IMR-90 (cell line): ENCODE data around the gene BCL11B. TPM values are rescaled to one million over a fixed set of nuclear protein-coding genes. Genes with fewer than 3 reads are reported as not detected.

ENCODE experiments used
- ATAC-seq: fragments of 200-7000 bp; cut with Tn5 transposase; 2 replicates; pipeline ENCODE4 v1.9.1; 2020; ENCODE audit warnings: low read depth, mild to moderate bottlenecking, moderate library complexity
- BruUV-seq: library from RNA; stranded (reverse); fragments of 400-500 nt; replicated peaks from 2 replicates; lab custom pipeline; 2021; lab: Mats Ljungman, UMichigan
- CTCF ChIA-PET: fragments of 300-600 bp; formaldehyde crosslinking; extraction: SDS; loops from one replicate; lab custom pipeline; 2021; ENCODE audit warnings: antibody characterized with exemption; lab: Yijun Ruan, JAX
- POLR2A ChIA-PET: fragments of 300-600 bp; sonication (Branson Sonifier 250); formaldehyde crosslinking; loops from one replicate; lab custom pipeline; 2022; ENCODE audit warnings: antibody characterized with exemption; ENCODE audit not compliant: unreplicated experiment; lab: Charles Lee
- DNase-seq: peaks from one replicate; pipeline ENCODE4 v3.0.0; 2013
- H2AFZ ChIP-seq: replicated peaks from 2 replicates; pipeline ENCODE3; 2013; ENCODE audit warnings: low read length, mild to moderate bottlenecking; ENCODE audit not compliant: poor library complexity
- H2AK5ac ChIP-seq: 2 replicates; pipeline ENCODE4 v1.6.1; 2013; ENCODE audit warnings: low read depth, low read length, inconsistent platforms
- H2AK9ac ChIP-seq: replicated peaks from 2 replicates; pipeline ENCODE3; 2013; ENCODE audit warnings: mild to moderate bottlenecking, low read depth, low read length, moderate library complexity; ENCODE audit not compliant: poor library complexity
- H2BK120ac ChIP-seq: 2 replicates; pipeline ENCODE4 v1.6.1; 2013; ENCODE audit warnings: low read depth, low read length, inconsistent platforms
- H2BK15ac ChIP-seq: 3 replicates; pipeline ENCODE4 v1.6.1; 2013; ENCODE audit warnings: low read depth, low read length, inconsistent platforms
- H2BK20ac ChIP-seq: 2 replicates; pipeline ENCODE4 v1.6.1; 2013; ENCODE audit warnings: low read depth, mild to moderate bottlenecking, inconsistent platforms, low read length, moderate library complexity
- H2BK5ac ChIP-seq: 2 replicates; pipeline ENCODE4 v1.6.1; 2013; ENCODE audit warnings: mild to moderate bottlenecking, low read depth, low read length, inconsistent platforms; ENCODE audit not compliant: poor library complexity, severe bottlenecking
- H3K14ac ChIP-seq: replicated peaks from 2 replicates; pipeline ENCODE4 v1.6.1; 2013; ENCODE audit warnings: low read depth, low read length, inconsistent platforms
- H3K18ac ChIP-seq: 2 replicates; pipeline ENCODE4 v1.6.1; 2013; ENCODE audit warnings: low read depth, low read length, control low read depth
- H3K23ac ChIP-seq: 2 replicates; pipeline ENCODE4 v1.6.1; 2013; ENCODE audit warnings: low read depth, low read length, inconsistent platforms
- H3K27ac ChIP-seq: 2 replicates; pipeline ENCODE4 v1.5.1; 2013; ENCODE audit warnings: mild to moderate bottlenecking, control low read depth, low read length; ENCODE audit not compliant: insufficient read depth
- H3K27me3 ChIP-seq: 2 replicates; pipeline ENCODE4 v1.6.1; 2013; ENCODE audit warnings: low read length; ENCODE audit not compliant: control insufficient read depth, insufficient read depth
- H3K36me3 ChIP-seq: 2 replicates; pipeline ENCODE4 v1.6.1; 2013; ENCODE audit warnings: low read length, mixed read lengths; ENCODE audit not compliant: control insufficient read depth, insufficient read depth
- H3K4ac ChIP-seq: 2 replicates; pipeline ENCODE4 v1.6.1; 2013; ENCODE audit warnings: low read depth, low read length, inconsistent platforms
- H3K4me1 ChIP-seq: 2 replicates; pipeline ENCODE4 v1.6.1; 2013; ENCODE audit warnings: low read length, mixed read lengths; ENCODE audit not compliant: control insufficient read depth, insufficient read depth
- H3K4me2 ChIP-seq: 2 replicates; pipeline ENCODE4 v1.6.1; 2013; ENCODE audit warnings: low read depth, mild to moderate bottlenecking, control low read depth, low read length, moderate library complexity
- H3K4me3 ChIP-seq: 2 replicates; pipeline ENCODE4 v1.5.1; 2013; ENCODE audit warnings: low read depth, mild to moderate bottlenecking, control low read depth, low read length, moderate library complexity; ENCODE audit not compliant: insufficient read depth
- H3K56ac ChIP-seq: 2 replicates; pipeline ENCODE4 v1.6.1; 2013; ENCODE audit warnings: low read length, inconsistent platforms; ENCODE audit not compliant: insufficient read depth; ENCODE audit errors: extremely low read depth
- H3K79me1 ChIP-seq, 2 experiments: 2 replicates each; pipeline ENCODE4 v1.6.1; 2013; ENCODE audit warnings: low read length in 2 of 2, inconsistent platforms in 1 of 2, low read depth in 1 of 2
- H3K9ac ChIP-seq: 2 replicates; pipeline ENCODE4 v1.6.1; 2013; ENCODE audit warnings: low read depth, low read length, control low read depth
- H3K9me1 ChIP-seq: 2 replicates; pipeline ENCODE4 v1.6.1; 2013; ENCODE audit warnings: low read length, inconsistent platforms; ENCODE audit not compliant: insufficient read depth
- H3K9me3 ChIP-seq: 2 replicates; pipeline ENCODE4 v1.6.1; 2013; ENCODE audit warnings: low read length; ENCODE audit not compliant: control insufficient read depth, insufficient read depth
- H4K20me1 ChIP-seq: 2 replicates; pipeline ENCODE4 v1.6.1; 2013; ENCODE audit warnings: low read length, inconsistent platforms; ENCODE audit not compliant: insufficient read depth
- H4K5ac ChIP-seq: 2 replicates; pipeline ENCODE4 v1.6.1; 2013; ENCODE audit warnings: mild to moderate bottlenecking, low read depth, low read length, control low read depth
- H4K8ac ChIP-seq, 2 experiments: 2 replicates each; pipeline ENCODE4 v1.6.1; 2013; ENCODE audit warnings: low read depth in 2 of 2, low read length in 2 of 2, control low read depth in 1 of 2, inconsistent platforms in 1 of 2
- H4K91ac ChIP-seq: 2 replicates; pipeline ENCODE4 v1.6.1; 2013; ENCODE audit warnings: low read depth, low read length, inconsistent platforms; ENCODE audit not compliant: insufficient read depth
- MAFK ChIP-seq: IDR thresholded peaks from 2 replicates; pipeline ENCODE4 v1.6.1; 2012; ENCODE audit warnings: low read depth, low read length, improper control_type of control experiment
- RFX5 ChIP-seq: IDR thresholded peaks from 2 replicates; pipeline ENCODE4 v1.8.0; 2012; ENCODE audit warnings: low read depth, mild to moderate bottlenecking, low read length, moderate library complexity
- WGBS, 2 experiments: methylation state at CpG; one replicate each; pipeline versions ENCODE4 v1.1.5 to v1.1.7; 2013; ENCODE audit warnings: missing lambda C conversion rate in 2 of 2; ENCODE audit not compliant: insufficient read length in 1 of 2; ENCODE audit errors: extremely low coverage in 2 of 2; 5-methylcytosine and 5-hydroxymethylcytosine counted together
- dilution Hi-C: fragments of 300-500 bp; cut with HindIII; formaldehyde crosslinking; loops from one replicate; pipeline ENCODE4 v1.14.3; 2018; ENCODE audit warnings: low sequenced_read_pairs; ENCODE audit not compliant: unreplicated experiment
- in situ Hi-C: fragments of 300-500 bp; cut with MboI; formaldehyde crosslinking; loops from 3 replicates; pipeline ENCODE4 v1.14.3; 2019; ENCODE audit warnings: low sequenced_read_pairs, inconsistent platforms, mixed read lengths
- intact Hi-C: fragments of 100-400 bp; cut with micrococcal nuclease; formaldehyde crosslinking; loops from 2 replicates; pipeline ENCODE4 v1.10.0; 2022
- polyA plus RNA-seq, 3 experiments: library from polyadenylated mRNA; depleted of rRNA; stranded (reverse); fragments of >200 nt; gene quantifications; 2 replicates each; pipeline ENCODE4 v1.2.3, GENCODE V29; 2012; ENCODE audit warnings: low replicate concordance in 1 of 3
- total RNA-seq: library from RNA; depleted of rRNA; stranded (reverse); fragments of >200 nt; gene quantifications from 2 replicates; pipeline ENCODE4 v1.2.3, GENCODE V29; 2012

Gene BCL11B
- total and polyA plus RNA-seq, 2 of the 4 experiments (the other 2 are of a cell fraction), result under 0.01 TPM; not detected in 1

- H4K91ac ChIP-seq, result no peak overlapping the region
- no peak overlapping the region for H2AK5ac ChIP-seq
- H3K4me1 ChIP-seq, result no peaks in the 10 kb centered on the region
- no peak overlapping the region for H3K56ac ChIP-seq
- no peak overlapping the region for H4K8ac ChIP-seq
- no peak overlapping the region for H3K9ac ChIP-seq
- POLR2A ChIA-PET, result no interaction called here
- no peak overlapping the region for H2AK9ac ChIP-seq
- in situ Hi-C loops (no loop called here), dilution Hi-C loops (no loop called here), intact Hi-C loops (no loop called here)
- no peak overlapping the region for H3K4me3 ChIP-seq
- no peak overlapping the region for H4K5ac ChIP-seq
- no peak overlapping the region for H2BK15ac ChIP-seq
- no peaks in the 10 kb centered on the region for H4K20me1 ChIP-seq
- H2BK20ac ChIP-seq, result no peak overlapping the region
- no peak overlapping the region for H3K23ac ChIP-seq
- H2BK120ac ChIP-seq, result no peak overlapping the region
- WGBS, 2 experiments, result 62% methylated on average over 4 of the region's 8 CpGs; no CpG with 5 or more reads in 1 of the 2 experiments
- TF ChIP-seq MAFK (no peak), RFX5 (no peak)
- peaks cover 42% of the 10 kb centered on the region for H3K9me3 ChIP-seq
- CTCF ChIA-PET, result interaction anchor here (0.7 kb wide), 1 partner anchor 23 kb away, joined by 3 read pairs; no protein-coding TSS in a partner anchor
- H3K18ac ChIP-seq, result no peak overlapping the region
- H3K4me2 ChIP-seq, result no peak overlapping the region
- no peaks in the 10 kb centered on the region for H3K9me1 ChIP-seq
- H3K27me3 ChIP-seq, result no peaks in the 10 kb centered on the region
- ATAC-seq (no peak), DNase-seq (no peak)
- no peaks in the 10 kb centered on the region for H3K36me3 ChIP-seq
- no TSS peak for BruUV-seq
- H3K27ac ChIP-seq, result no peak overlapping the region
- H3K79me1 ChIP-seq, result no peaks in the 10 kb centered on the region
- H2BK5ac ChIP-seq, result no peak overlapping the region
- no peak overlapping the region for H3K14ac ChIP-seq
- H2AFZ ChIP-seq, result no peak overlapping the region
- no peak overlapping the region for H3K4ac ChIP-seq
Measured at GRCh38 chr14:99183716-99184115, 88.3 kb downstream of the BCL11B start.
